ENCODE measurements around the gene PIP5K1B.
"Not testable (repeated sequence)": the region's sequence is repeated elsewhere in the genome, so short reads cannot be mapped to it uniquely, and the experiment has no call there.

PIP5K1B gene

DNA sequence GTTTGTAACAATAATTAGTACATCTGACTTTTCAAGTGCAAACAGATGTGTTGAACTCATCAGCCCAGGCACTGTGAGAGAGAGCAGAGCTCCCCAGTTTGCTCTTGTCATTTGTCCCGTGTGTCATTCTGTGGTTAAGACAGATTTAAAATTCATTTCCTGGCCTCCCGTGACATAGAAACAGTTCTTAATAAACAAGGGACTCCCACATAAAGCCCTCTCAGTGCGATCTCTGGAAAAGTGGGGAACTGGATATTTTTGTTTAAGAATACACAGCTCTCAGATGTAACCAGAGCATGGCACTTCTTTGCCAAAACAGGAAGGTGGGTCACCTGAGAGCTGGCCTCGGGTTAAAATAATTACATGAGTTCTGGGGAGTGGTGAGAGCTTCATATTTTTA lies 250.3 kb downstream of the PIP5K1B start:
- no peak for DNase-seq (ENCODE audit: low read depth)

DNA sequence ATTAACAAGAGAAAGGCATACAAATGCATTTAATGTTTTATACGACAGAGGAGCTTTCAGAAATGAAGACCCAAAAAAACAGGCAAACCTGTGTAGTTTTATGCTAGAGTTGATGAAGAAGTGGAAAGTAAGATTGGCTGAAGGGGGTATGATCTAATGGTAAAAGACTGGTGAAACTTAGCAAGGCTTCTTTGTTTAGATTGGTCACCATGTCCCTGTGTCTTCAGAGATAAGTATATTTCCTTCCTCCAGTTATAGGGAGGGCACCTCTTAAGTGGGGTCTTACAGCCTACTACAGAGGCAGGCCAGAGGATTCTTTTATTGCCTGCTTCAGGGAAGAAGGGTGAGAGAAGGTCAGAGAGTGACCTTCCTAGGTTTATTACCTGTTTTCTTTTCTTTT lies 252.4 kb downstream of the PIP5K1B start:
- no peak for DNase-seq (ENCODE audit: low read depth)

DNA sequence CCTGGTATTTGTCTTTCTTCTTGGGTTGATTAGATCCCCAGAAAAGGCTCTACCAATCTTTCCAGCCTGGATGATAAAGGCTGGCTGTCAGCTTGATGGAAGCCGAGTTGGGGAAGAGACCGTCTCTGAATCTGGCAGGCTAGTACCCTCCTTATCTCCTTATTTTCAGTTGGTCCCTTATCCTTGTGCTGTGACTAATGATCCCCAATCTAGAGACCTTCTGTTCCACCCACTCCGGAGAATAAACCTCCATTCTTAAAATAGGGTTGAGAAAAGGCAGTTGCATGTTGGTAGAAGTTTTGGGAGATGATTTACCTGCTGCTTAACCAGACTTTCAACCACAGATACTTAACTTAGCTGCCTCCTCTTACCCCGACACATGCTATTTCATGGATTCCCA lies 256.5 kb downstream of the PIP5K1B start:
- DNase-seq (ENCODE audit: low read depth): no peak

DNA sequence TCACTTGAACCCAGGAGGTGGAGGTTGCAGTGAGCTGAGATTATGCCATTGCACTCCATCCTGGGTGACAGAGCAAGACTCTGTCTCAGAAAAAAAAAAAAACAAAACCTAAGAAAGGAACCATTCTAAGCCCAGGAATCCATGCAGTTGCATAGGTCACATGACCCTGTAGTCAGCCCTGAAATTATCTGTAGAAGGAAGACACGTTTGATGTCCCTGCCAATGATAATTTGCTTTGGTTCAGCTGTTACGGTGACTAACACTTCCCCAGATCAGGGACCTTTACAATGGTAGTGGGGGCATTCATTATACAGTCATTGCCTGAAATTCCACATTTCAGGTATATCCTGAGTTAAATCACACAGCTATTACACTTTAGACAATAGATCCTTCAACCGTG lies 258.4 kb downstream of the PIP5K1B start:
- DNase-seq (ENCODE audit: low read depth): no peak

GRCh38 chr9:68964102-68964541 lies 259.1 kb downstream of the PIP5K1B start:
- no peak for DNase-seq (ENCODE audit: low read depth)

DNA sequence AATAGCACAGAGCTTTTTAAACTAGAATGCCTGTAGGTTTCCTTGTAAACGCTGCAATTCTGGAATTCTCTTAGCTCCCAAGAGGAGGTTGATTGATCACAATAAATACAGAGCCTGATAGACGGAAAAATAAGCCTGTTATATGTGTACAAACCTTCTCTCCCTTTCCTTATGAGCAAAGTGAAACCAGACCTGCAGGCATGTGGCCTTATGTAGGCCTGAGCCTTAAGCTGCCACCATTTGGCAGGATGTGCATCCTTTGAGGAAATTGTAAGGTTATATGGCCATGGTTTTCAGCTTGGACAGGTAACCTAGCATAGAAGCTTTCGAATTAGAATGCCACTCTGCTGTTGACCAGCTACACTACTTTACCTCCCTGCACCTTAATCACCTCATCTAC lies 259.7 kb downstream of the PIP5K1B start:
- DNase-seq (ENCODE audit: low read depth): no peak

GRCh38 chr9:68966496-68966944 lies 261.5 kb downstream of the PIP5K1B start:
- no peak for DNase-seq (ENCODE audit: low read depth)

- no peak for DNase-seq (ENCODE audit: low read depth)
These were observed 262.8 kb downstream of the PIP5K1B start for GRCh38 chr9:68967800-68968199.

DNA sequence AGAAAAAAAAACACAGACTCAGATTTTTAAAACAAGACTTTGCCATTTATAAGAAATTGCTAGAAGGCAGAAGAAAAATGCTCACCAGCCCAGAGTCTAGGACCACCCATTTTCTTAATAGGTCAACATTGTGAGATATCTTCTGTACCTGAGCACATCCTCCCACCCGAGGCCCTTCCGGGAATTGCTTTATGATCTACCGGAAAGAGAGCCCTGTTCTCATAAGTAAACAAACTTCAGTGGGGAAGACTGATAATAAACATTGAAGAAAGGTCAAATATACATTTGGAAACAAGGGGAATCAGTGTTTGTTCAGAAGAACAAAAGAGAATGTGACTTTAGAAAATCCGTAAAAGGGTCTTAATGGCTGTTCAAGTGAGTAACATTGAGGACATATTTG lies 264.5 kb downstream of the PIP5K1B start:
- DNase-seq (ENCODE audit: low read depth): no peak

DNA sequence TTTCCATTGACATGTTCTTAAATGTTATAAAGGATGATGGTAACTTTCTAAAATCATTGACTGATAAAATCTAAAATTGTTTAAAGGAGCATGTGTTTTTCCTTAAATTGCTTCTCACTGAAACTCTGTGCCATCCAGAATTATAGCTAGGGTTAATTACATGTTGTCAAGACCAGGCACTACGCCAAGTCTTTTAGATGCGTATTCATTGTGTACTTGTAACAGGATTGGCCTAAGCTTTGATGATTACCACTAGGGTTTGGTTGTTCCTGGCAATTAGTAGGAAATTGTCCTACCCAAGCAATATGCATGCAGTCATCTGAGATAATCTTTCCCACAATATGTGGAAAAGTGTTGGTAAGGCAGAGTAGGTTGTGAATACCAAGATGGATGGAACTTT lies 265.1 kb downstream of the PIP5K1B start:
- DNase-seq (ENCODE audit: low read depth): no peak

DNA sequence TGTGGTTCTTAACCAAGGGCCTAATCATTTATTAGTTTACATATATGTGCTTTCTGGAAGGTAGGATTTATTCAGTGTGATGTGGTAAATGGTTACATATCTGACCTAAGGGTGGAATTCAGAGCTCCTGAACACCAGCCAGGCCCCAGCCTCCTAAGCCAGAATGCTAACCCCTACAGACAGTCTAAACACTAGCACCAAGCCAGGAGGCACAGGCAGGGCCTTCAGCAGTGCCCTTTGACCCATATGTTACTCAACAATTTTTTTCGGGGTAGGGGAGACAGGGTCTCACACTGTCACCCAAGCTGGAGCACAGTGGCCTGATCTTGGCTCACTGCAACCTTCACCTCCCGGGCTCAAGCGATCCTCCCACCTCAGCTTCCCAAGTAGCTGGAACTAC lies 268.6 kb downstream of the PIP5K1B start:
- DNase-seq (ENCODE audit: low read depth): no peak

GRCh38 chr9:68974431-68974830 lies 269.4 kb downstream of the PIP5K1B start:
- no peak for DNase-seq (ENCODE audit: low read depth)

GRCh38 chr9:68974901-68975300 lies 269.9 kb downstream of the PIP5K1B start:
- DNase-seq (ENCODE audit: low read depth): no peak

DNA sequence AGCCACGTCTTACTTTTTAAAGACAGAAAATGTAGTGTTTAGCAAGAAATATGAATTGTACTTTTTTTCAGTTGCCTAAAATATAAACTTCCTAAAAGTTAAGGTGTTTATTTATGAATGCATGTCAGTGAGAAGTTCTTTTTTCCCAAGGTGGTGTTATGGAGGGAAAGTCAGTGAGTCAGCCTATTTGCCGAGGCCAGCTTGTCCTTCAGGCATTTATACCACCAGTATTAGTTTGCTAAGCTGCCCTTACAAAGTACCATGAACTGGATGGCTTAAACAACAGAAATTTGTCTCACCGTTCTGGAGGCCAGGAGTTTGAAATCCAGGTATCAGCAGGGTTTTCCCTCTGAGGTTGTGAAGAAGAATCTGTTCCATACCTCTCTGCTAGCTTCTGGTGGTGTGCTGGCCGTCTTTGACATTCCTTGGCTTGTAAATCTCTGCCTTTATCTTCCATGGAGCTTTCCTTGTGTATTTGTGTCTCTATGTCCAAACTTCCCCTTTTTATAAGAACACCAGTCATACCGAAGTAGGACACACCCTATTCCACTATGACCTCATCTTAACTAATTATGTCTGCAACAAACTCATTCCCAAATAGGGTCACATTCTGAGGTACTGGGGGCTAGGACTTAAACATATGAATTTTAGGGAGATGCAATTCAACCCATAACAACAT lies 270.5 kb downstream of the PIP5K1B start:
- no peak for DNase-seq (ENCODE audit: low read depth)

DNA sequence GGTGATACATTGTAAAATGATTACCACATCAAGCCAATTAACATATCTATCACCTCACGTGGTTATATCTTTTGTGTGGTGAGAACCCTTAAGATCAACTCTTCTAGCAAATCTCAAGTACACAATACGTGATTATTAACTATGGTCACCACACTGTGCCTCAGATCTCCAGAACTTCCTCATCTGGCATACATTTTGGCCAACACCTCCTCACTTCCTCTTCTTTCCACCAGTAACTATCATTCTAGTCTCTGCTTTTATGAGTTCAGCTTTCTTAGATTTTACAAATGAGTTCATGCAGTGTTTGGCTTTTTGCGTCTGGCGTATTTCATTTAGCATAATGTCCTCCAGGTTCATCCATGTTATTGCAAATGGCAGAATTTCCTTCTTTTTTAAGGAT lies 273.0 kb downstream of the PIP5K1B start:
- no peak for DNase-seq (ENCODE audit: low read depth)

GRCh38 chr9:68978501-68978900 lies 273.5 kb downstream of the PIP5K1B start:
- no peak for DNase-seq (ENCODE audit: low read depth)

DNA sequence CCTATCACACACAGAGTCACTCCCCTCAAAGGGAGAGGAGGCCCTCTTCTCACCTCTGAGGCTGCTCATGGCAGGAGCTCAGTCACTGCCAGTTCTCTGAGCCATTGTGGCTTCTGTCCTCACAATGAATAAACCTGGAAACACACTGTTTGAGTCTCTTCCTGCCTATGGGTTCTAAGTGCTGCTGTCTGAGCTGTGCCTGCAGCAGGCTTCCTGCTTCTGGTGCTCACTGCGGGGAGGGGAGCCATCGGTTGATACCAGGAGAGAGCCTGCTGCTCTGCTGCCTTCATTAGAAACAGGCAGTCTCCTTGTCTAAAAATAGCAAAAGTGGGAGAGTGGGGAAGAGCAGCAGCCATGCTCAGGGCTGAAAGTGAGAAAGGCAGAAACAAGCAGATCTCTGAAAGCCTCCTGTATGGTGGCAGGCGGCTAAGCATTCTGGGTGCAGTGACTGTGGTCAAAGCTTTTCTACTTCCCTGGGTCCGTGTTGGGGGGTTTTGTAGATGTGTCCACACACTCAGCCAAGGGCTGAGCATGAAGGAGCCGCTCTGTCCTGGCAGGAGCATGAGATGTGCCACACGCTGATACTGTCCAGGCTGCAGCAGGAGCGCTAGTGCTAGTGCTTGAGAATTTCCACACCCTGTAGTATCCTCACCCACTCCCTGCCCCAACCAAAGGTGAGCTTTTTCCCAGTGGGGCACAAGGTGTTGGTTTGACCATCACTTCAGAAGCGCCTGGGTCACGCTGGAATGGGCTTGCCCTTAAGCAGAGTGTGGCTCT lies 274.7 kb downstream of the PIP5K1B start:
- no peak for DNase-seq (ENCODE audit: low read depth)

- DNase-seq (ENCODE audit: low read depth): no peak
These were observed 275.4 kb downstream of the PIP5K1B start for GRCh38 chr9:68980341-68980914.

DNA sequence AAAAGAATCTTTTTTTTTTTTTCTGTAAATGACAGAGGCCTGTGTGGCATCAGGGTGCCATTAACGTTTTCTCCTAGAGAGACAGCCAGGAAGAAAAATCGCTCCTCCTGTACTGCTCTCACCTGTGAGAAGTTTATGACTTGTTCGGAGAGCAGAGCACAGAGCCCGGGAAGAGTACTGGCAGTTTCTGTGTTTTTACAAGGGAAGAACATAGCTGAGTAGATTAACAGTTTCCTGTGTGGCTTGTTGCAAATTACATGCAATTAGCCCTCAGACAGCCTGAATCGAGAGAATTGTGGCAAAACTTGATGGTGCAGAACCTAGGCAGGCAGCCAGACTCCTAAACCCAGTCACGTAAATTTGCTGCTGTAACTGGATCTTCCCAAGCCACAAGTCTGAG lies 276.7 kb downstream of the PIP5K1B start:
- no peak for DNase-seq (ENCODE audit: low read depth)

DNA sequence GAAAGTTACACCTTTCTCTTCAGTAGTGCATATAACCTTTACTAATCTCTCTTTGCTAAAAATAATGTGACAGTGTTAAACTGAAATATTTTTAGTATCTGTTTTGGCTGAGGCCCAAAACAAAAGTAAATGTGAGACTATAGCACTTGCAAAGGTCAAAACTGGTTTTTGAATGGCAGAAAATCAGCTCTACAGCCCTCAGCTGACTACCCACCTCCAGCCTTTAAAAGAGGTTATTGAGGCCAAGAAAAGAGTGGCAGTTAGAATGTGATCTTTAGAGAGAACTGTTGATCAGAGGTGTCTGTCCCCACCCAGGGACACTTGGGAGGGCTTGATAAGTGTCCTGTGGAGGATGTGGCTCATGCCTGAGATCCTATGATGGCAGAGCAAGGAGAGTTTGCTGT lies 278.0 kb downstream of the PIP5K1B start:
- DNase-seq (ENCODE audit: low read depth): no peak

- no peak for DNase-seq (ENCODE audit: low read depth)
These were observed 278.7 kb downstream of the PIP5K1B start for GRCh38 chr9:68983522-68984424.

- DNase-seq (ENCODE audit: low read depth): not testable (repeated sequence)
These were observed 281.9 kb downstream of the PIP5K1B start for GRCh38 chr9:68986949-68987348.
